NCI-H446 treated with DMSO at 0.1 percent for 48 hours (cell line): ENCODE measurements around the gene AMHR2.

Experiments used
- DNase-seq: peaks from one replicate; lab custom pipeline; 2025; lab: John Stamatoyannopoulos, UW

AMHR2 gene

GRCh38 chr12:53453953-53454640, 30.4 kb downstream of the AMHR2 start:
- DNase-seq, result no peak

GRCh38 chr12:53454707-53455106, 31.1 kb downstream of the AMHR2 start:
- DNase-seq, result no peak

- no peak for DNase-seq
Measured at GRCh38 chr12:53456654-53457366, 33.2 kb downstream of the AMHR2 start.

- no peak for DNase-seq
Measured at GRCh38 chr12:53459097-53459496, 35.4 kb downstream of the AMHR2 start.

GRCh38 chr12:53461059-53461458, 37.4 kb downstream of the AMHR2 start:
- DNase-seq, result no peak

GRCh38 chr12:53461591-53461990, 37.9 kb downstream of the AMHR2 start:
- no peak for DNase-seq

GRCh38 chr12:53462935-53463334, 39.3 kb downstream of the AMHR2 start:
- DNase-seq, result no peak

GRCh38 chr12:53463802-53464560, 40.3 kb downstream of the AMHR2 start:
- no peak for DNase-seq

GRCh38 chr12:53464685-53465418, 41.2 kb downstream of the AMHR2 start:
- DNase-seq, result no peak

- no peak for DNase-seq
Measured at GRCh38 chr12:53465679-53466078, 42.0 kb downstream of the AMHR2 start.

GRCh38 chr12:53466640-53467039, 43.0 kb downstream of the AMHR2 start:
- DNase-seq, result no peak

GRCh38 chr12:53467082-53467481, 43.4 kb downstream of the AMHR2 start:
- no peak for DNase-seq

GRCh38 chr12:53467880-53468279, 44.2 kb downstream of the AMHR2 start:
- DNase-seq, result no peak

- DNase-seq, result no peak
Measured at GRCh38 chr12:53468282-53468681, 44.6 kb downstream of the AMHR2 start.

GRCh38 chr12:53472056-53472582, 48.5 kb downstream of the AMHR2 start:
- DNase-seq, result no peak

GRCh38 chr12:53474077-53474476, 50.4 kb downstream of the AMHR2 start:
- no peak for DNase-seq

GRCh38 chr12:53474819-53475218, 51.2 kb downstream of the AMHR2 start:
- DNase-seq, result no peak

GRCh38 chr12:53476769-53477209, 53.1 kb downstream of the AMHR2 start:
- DNase-seq, result no peak

- no peak for DNase-seq
Measured at GRCh38 chr12:53478865-53479264, 55.2 kb downstream of the AMHR2 start.

- no peak for DNase-seq
Measured at GRCh38 chr12:53479331-53479730, 55.7 kb downstream of the AMHR2 start.

GRCh38 chr12:53480491-53481442, 57.1 kb downstream of the AMHR2 start:
- no peak for DNase-seq
